NCI-H2081 (cell line): Measurements from ENCODE around the gene ABCD1.
"Not testable (repeated sequence)": the region's sequence is repeated elsewhere in the genome, so short reads cannot be mapped to it uniquely, and the experiment has no call there.

Experiments
- DNase-seq, 2 experiments: peaks; one replicate each; lab custom pipeline; 2025; lab: John Stamatoyannopoulos, UW

The ABCD1 gene

DNA sequence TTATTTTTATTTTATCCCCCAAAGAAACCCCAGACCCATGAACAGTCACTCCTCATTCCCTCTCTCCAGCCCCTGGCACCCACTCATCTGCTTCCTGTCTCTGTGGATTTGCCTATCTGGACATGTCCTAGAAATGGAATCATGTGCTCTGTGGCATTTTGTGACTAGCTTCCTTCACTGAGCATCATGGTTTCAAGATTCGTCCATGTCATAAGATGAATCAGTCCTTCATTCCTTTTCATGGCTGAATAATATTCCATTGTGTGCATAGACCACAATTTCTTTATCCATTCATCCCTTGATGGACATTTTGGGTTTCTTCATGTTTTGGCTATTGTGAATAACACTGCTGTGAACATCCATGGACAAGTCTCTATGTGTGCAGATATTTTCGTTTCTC, 10.2 kb downstream of the ABCD1 start:
- no peak for DNase-seq

GRCh38 chrX:153735274-153735673, 10.6 kb downstream of the ABCD1 start:
- no peak for DNase-seq

GRCh38 chrX:153736071-153736820, 11.6 kb downstream of the ABCD1 start:
- no peak for DNase-seq

GRCh38 chrX:153736871-153737441, 12.3 kb downstream of the ABCD1 start:
- no peak for DNase-seq

- no peak for DNase-seq
These were observed 13.5 kb downstream of the ABCD1 start for GRCh38 chrX:153738056-153738605.

GRCh38 chrX:153739754-153740486, 15.3 kb downstream of the ABCD1 start:
- DNase-seq = no peak

DNA sequence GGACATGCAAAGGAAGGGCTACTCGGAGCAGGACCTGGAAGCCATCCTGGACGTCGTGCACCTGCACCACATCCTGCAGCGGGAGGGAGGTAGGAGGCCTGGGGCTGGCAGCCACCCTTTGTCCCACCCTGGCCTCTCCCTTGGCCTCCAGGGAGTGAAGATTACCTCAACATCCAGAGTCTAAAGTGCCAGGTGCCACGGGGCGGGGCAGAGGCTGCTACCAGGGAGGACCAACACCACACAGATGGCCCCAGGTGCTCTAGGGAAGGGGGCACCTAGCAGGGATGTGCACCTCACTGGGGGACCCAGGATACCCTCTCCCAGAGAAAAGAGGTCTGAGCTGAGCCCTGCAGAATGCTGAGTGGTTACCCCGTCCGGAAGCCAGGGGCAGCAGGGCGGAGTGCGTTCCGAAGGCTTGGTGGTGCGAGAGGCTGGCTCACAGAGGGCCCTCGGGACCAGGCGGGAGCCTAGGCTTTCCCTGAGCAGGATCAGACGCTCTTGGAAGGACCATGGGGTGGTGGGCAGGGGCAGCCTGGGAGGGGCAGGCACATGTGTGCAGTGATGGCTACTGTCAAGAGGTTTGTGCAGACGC, 16.1 kb downstream of the ABCD1 start:
- DNase-seq = no peak

DNA sequence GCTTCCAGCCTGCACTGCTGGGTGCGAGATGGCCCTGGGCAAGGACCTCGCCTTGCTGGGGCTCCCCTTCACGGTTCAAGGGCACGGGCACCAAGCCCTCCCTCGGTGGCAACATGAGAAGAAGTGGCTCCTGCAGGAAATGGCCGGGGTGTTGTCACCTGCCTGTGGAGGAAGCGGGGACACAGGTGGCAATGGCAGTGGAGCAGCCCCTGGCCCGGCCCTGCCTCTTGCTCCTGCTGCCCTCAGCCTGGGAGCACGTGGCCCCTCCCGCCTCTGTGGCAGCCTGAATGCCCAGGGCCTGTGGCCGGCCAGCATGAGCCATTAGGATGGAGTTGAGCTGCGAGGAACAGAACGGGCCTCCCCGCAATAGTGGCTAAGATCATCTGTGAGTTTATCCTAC, 16.8 kb downstream of the ABCD1 start:
- no peak for DNase-seq

- DNase-seq = not testable (repeated sequence)
These were observed 17.5 kb downstream of the ABCD1 start for GRCh38 chrX:153742111-153742510.

DNA sequence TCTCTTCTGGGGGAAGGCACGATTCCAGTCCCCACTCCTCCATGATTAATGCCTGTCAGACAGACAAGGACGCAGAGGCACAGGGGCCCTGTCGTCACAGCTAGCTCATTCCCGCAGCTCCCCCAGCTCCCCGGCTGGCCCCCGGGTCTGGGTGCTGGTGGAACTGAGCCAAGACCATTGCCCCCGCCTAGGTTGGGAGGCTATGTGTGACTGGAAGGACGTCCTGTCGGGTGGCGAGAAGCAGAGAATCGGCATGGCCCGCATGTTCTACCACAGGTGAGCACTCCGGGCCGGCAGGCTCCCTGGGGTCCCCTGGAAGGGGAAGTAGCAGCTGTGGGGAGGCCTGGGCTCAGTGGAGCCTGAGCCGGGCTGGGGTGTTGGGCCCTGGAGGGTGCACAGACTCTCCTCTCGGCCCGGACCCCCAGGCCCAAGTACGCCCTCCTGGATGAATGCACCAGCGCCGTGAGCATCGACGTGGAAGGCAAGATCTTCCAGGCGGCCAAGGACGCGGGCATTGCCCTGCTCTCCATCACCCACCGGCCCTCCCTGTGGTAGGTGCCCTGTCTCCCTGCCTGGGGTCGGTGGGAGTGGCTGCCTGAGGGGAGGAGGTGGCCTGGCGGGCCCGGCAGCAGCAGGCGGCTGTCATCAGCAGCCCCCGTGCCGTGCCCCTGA, 18.3 kb downstream of the ABCD1 start:
- not testable (repeated sequence) for DNase-seq

DNA sequence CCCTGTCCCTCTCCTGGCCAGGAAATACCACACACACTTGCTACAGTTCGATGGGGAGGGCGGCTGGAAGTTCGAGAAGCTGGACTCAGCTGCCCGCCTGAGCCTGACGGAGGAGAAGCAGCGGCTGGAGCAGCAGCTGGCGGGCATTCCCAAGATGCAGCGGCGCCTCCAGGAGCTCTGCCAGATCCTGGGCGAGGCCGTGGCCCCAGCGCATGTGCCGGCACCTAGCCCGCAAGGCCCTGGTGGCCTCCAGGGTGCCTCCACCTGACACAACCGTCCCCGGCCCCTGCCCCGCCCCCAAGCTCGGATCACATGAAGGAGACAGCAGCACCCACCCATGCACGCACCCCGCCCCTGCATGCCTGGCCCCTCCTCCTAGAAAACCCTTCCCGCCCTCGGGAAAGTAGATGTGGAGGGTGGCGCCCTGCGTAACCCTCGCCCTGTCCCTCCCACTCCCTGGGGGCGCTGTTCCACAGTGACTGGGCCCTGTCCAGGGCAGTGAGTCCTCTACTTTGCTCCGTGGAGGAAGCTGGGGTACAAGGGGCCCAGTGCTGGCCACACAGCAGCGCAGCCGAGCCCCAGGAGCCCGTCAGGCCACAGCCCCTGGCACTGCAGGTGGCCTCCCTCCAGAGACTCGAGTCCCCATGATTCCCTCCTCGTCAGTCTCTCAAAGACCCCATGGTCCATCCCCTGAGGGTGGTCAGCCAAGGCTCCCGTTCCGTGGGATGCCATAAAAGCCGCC, 19.0 kb downstream of the ABCD1 start:
- not testable (repeated sequence) for DNase-seq

- no peak for DNase-seq
These were observed 19.8 kb downstream of the ABCD1 start for GRCh38 chrX:153744210-153745066.

- not testable (repeated sequence) for DNase-seq
These were observed 20.4 kb downstream of the ABCD1 start for GRCh38 chrX:153745067-153745433.

GRCh38 chrX:153746359-153746758, 21.7 kb downstream of the ABCD1 start:
- no peak for DNase-seq

GRCh38 chrX:153746991-153747390, 22.3 kb downstream of the ABCD1 start:
- not testable (repeated sequence) for DNase-seq

GRCh38 chrX:153749017-153749416, 24.4 kb downstream of the ABCD1 start:
- DNase-seq = not testable (repeated sequence)

DNA sequence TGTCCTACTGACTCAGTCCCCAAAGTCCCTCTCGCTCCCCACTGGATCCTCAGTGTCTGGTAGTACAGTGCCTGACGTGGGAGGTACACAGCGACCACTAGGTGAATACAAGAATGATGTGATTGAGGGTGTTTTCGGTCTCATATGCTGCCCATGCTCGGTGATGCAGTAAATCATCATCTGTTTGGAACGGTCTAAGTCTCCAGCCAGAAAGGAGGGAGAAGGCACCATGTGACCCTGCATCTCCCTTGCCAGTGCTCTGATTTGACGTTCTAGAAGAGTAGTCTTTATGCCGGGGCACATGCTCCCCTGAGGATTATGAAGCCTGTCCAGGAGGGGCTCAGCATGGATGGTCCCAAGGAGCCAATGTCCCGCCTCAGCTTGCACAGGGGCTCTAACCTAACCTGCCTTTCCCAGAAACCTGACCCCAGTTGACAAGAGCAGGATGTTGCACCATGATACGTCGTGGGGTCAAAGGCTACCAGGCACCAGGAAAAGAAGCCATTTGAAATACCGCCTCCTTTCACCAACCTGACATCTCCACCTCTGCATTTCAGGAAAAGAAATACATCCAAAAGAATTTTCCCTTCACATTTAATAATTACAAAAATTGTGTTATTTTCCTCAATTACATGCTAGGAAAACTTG, 25.6 kb downstream of the ABCD1 start:
- DNase-seq = no peak

DNA sequence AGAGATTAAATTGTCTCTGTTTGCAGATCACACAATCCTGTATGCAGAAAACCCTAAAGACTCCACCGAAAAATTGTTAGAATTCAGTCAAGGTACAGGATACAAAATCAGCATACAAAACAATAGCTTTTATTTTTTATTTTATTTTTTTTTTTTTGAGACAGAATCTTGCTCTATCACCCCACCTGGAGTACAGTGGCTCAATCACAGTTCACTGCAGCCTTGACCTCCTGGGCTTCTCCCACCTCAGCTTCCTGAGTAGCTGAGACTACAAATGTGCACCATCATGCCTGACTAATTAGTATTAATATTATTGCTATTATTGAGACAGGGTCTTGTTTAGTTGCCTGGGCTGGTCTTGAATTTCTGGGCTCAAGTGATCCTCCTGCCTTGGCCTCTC, 30.5 kb downstream of the ABCD1 start:
- no peak for DNase-seq

DNA sequence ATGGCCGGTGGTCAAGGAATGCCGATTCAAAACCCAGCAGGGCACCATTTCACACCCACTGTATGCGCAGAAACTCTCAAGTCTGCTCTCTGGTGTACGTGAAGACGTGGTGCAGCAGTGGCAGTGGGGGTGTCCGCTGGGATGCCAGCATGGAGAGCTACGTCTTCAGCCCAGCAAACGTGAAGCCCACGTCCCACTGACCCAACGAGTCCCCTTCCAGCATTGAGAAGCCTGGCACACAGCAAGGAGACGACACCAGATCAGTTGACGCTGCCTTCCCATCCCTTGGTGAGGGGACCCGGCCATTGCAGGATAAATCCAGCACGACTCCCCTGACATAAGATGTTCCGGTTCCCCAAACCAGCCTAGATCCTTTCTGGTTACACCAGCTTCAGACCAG, 37.2 kb downstream of the ABCD1 start:
- no peak for DNase-seq
